Epithelial cell of proximal tubule (primary cell): ENCODE measurements around the gene SYK. TPM values are rescaled to one million over a fixed set of nuclear protein-coding genes. Genes with fewer than 3 reads are reported as not detected.

Experiments used
- DNase-seq: peaks from one replicate; pipeline ENCODE4 v3.0.0-alpha.2; 2011; ENCODE audit warnings: low read depth
- H3K4me3 ChIP-seq: 2 replicates; pipeline ENCODE4 v1.5.1; 2011; ENCODE audit warnings: low read depth, mild to moderate bottlenecking, low read length
- total RNA-seq: library from RNA; depleted of rRNA; stranded (reverse); fragments of >200 nt; gene quantifications from 2 replicates; pipeline ENCODE4 v1.2.3, GENCODE V29; 2015
- TF ChIP-seq, protein P1 (sequence below): conservative IDR thresholded peaks from 2 replicates; pipeline ENCODE4 v1.5.1; 2012; ENCODE audit warnings: low read depth, mild to moderate bottlenecking, low read length

The SYK gene
- total RNA-seq, 1 donor from 2014 or later = 16.9 TPM

DNA sequence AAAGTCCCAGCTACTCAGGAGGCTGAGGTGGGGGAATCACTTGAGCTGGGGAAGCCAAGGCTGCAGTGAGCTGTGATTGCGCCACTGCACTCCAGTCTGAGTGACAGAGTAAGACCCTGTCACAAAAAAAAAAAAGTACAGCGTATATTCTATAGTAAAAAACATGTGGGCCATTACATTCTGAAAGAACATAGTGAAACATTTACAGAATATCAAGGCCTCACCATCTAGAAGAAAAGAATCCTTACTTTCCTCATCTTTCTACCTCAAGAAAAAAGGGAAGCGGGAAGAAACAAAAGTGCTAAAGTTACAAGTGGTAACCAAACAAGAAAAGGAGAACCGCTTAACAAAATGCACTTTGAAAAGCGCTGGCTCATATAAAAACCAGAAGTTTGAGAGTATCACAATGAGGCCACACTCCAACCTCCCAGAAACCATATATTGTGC, 5.7 kb upstream of the SYK start:
- no peak overlapping the region for H3K4me3 ChIP-seq
- TF ChIP-seq, protein P1, sequence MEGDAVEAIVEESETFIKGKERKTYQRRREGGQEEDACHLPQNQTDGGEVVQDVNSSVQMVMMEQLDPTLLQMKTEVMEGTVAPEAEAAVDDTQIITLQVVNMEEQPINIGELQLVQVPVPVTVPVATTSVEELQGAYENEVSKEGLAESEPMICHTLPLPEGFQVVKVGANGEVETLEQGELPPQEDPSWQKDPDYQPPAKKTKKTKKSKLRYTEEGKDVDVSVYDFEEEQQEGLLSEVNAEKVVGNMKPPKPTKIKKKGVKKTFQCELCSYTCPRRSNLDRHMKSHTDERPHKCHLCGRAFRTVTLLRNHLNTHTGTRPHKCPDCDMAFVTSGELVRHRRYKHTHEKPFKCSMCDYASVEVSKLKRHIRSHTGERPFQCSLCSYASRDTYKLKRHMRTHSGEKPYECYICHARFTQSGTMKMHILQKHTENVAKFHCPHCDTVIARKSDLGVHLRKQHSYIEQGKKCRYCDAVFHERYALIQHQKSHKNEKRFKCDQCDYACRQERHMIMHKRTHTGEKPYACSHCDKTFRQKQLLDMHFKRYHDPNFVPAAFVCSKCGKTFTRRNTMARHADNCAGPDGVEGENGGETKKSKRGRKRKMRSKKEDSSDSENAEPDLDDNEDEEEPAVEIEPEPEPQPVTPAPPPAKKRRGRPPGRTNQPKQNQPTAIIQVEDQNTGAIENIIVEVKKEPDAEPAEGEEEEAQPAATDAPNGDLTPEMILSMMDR = no peak
- no peak for DNase-seq

DNA sequence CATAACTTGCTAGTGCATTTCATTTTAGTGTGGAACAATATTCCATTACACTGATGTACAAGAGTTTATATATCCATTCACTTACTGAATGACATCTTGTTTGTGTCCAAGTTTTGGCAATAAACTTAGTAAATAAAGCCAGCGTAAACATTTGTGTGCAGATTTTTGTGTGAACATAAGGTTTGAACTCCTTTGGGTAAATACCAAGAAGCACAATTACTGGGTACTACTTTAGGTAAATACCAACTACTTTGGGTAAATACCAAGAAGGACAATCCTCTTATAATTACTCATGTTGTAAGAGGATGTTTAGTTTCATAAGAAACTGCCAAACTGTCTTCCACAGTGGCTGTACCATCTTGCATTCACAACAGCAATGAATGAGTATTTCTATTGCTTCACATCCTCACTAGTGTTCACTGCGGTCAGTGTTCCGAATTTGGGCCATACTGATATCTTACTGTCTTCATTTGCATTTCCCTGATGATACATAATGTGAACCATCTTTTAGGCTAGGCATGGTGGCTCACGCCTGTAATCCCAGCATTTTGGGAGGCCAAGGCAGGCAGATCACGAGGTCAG, 2.3 kb upstream of the SYK start:
- H3K4me3 ChIP-seq = no peak overlapping the region
- no peak for DNase-seq
- TF ChIP-seq, protein P1 = no peak

DNA sequence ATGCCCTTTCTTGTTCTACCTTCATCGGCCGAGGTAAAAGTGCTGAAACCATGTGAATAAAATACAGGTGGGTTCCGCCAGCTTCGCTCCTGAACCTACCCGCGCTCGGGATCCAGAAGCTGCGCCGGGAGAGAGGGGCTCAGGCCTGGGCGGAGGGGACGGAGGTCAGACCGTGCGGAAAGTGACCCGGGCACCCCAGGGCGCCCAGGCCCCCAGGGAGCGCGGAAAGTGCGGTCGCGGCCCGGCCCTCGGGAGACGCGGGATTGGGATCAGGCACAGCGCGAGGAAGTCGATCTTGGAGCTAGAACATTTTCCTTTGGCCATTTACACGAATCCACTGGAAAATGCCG, 329 bp downstream of the SYK start:
- H3K4me3 ChIP-seq = peak overlapping the region; percentile 65
- no peak for DNase-seq
- TF ChIP-seq, protein P1 = no peak

- no peak for DNase-seq
- H3K4me3 ChIP-seq = peak overlapping the region; percentile 65
- TF ChIP-seq, protein P1 = no peak
Measured at GRCh38 chr9:90802386-90802985, 867 bp downstream of the SYK start.

GRCh38 chr9:90803860-90804593, 2.4 kb downstream of the SYK start:
- H3K4me3 ChIP-seq = no peak overlapping the region
- no peak for DNase-seq
- TF ChIP-seq, protein P1 = no peak

DNA sequence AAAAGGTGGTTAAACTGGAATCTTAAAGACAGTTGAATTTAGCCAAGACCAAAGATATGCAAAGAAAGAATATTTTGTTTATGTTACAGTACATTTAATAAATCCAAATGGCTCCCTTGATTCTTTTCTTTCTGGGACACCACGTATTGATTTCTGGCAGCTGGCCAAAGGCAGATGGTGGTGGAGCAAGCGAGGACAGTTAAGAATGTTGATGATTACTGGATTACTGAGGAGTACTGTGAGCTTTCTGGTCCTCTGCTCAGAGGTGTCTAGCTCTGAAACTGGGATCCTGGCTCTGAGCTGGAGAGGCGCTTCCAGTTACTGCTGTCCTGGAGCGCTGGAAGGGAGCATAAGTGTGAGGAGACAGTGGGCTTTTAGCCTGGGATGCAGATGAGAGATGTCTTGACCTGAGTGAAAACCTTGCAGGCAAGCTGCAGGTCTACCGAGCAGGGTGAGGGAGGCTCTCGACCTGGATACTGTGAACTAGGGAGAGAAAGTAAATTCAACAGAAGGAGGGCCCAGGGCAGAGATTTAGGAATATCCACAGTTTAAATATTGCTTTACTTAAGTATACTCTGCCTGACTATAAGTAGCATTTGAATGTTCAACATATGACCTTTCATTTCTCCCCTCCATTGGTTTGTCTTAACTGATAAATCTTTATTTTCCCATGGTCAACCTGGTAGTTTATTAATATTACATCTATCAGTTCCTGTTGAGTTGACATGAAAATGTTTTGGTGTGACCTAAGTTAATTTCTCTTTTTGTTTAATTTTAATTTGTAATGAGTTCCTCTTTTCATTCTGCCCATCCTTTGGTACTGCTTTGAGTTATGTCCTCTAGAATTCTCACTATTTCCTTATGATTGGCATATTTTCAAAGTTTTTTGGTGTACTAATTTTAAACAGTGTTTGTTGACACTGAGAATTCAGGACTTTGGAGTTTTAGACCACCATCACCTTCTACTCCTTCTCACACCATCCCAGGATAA, 3.7 kb downstream of the SYK start:
- no peak for DNase-seq
- TF ChIP-seq, protein P1 = no peak
- H3K4me3 ChIP-seq = no peak overlapping the region
